PC-3 (cell line): Measurements from ENCODE around the gene PPP2R3A.

Source experiments
- CTCF ChIP-seq: fragments of 300-600 bp; sonication (generic); conservative IDR thresholded peaks from 2 replicates; pipeline ENCODE4 v1.5.1; 2017; ENCODE audit warnings: antibody characterized with exemption, low read depth, mild to moderate bottlenecking, low read length
- EZH2 ChIP-seq: fragments of 300-600 bp; sonication (generic); IDR thresholded peaks from one replicate; pipeline ENCODE4 v1.6.1; 2017; ENCODE audit warnings: antibody characterized with exemption, mild to moderate bottlenecking, low read length; ENCODE audit not compliant: unreplicated experiment
- EZH2phosphoT487 ChIP-seq: fragments of 300-600 bp; sonication (generic); IDR thresholded peaks from 2 replicates; pipeline ENCODE4 v1.6.1; 2018; ENCODE audit warnings: mild to moderate bottlenecking, antibody characterized with exemption, low read length, borderline replicate concordance

DNA sequence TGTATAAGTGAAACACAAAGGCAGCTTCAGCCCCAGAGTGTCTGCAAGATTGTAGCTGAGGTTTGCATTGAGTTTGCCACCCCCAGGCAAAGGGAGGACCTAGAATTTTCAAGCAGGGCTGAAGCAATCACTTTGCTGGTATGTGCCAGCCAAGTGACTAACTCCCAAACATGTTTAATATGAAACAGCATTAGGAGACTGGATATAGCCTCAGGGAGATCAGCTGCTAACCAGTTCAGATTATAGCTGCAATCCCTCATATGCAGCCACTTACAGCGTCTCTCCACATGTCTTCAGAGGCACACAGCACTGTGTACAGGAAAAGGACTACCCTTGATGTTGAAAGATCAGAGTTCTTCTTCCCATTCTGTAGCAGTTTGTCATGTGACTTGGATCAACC, 38.4 kb upstream of the PPP2R3A start:
- TF ChIP-seq CTCF = no peak
- no peak for TF ChIP-seq EZH2
- TF ChIP-seq EZH2phosphoT487 = no peak
